Naive thymus-derived CD4-positive, alpha-beta T cell (primary cell): Measurements from ENCODE around the gene TXNRD3. TPM values are rescaled to one million over a fixed set of nuclear protein-coding genes. Genes with fewer than 3 reads are reported as not detected.
"Not testable (repeated sequence)": the region's sequence is repeated elsewhere in the genome, so short reads cannot be mapped to it uniquely, and the experiment has no call there.

Source experiments
- ATAC-seq: fragments of 150-1000 bp; cut with Tn5 transposase; 2 replicates; pipeline ENCODE4 v1.10.0; 2021; ENCODE audit warnings: mild to moderate bottlenecking, moderate library complexity
- CTCF ChIA-PET: fragments of 350-600 bp; sonication (Branson Sonifier 250); formaldehyde crosslinking; loops from one replicate; lab custom pipeline; 2021; ENCODE audit warnings: antibody characterized with exemption; lab: Charles Lee
- POLR2A ChIA-PET: fragments of 350-600 bp; sonication (Branson Sonifier 250); formaldehyde crosslinking; loops from one replicate; lab custom pipeline; 2021; ENCODE audit warnings: antibody characterized with exemption, inconsistent platforms; lab: Charles Lee
- DNase-seq, 9 donors: peaks; one replicate each; pipeline versions ENCODE4 v3.0.0 to v3.0.0-alpha.2; 2020 to 2022; ENCODE audit warnings: mixed read lengths in 1 of 9
- H3K27ac ChIP-seq: one replicate; pipeline ENCODE4 v1.7.0; 2013; ENCODE audit warnings: mild to moderate bottlenecking, low read depth, low read length, moderate library complexity
- H3K27me3 ChIP-seq, 2 donors: one replicate each; pipeline ENCODE4 v1.7.0; 2013; ENCODE audit warnings: low read length in 2 of 2, mild to moderate bottlenecking in 2 of 2, moderate library complexity in 2 of 2; ENCODE audit not compliant: control insufficient read depth in 2 of 2, insufficient read depth in 2 of 2
- H3K36me3 ChIP-seq, 3 experiments: 1 replicate in 2 of 3; 2 replicates in 1 of 3; pipeline ENCODE4 v1.7.0; 2013; ENCODE audit warnings: low read length in 3 of 3, mild to moderate bottlenecking in 3 of 3, moderate library complexity in 1 of 3; ENCODE audit not compliant: insufficient read depth in 3 of 3, control insufficient read depth in 2 of 3
- H3K4me1 ChIP-seq, 2 donors: one replicate each; pipeline ENCODE4 v1.7.0; 2013; ENCODE audit warnings: low read length in 2 of 2, mild to moderate bottlenecking in 2 of 2, moderate library complexity in 1 of 2; ENCODE audit not compliant: control insufficient read depth in 2 of 2, insufficient read depth in 2 of 2
- H3K4me3 ChIP-seq: 2 replicates; pipeline ENCODE4 v1.7.0; 2013; ENCODE audit warnings: mild to moderate bottlenecking, low read length
- H3K9me3 ChIP-seq, 3 experiments: 1 replicate in 2 of 3; 2 replicates in 1 of 3; pipeline ENCODE4 v1.7.0; 2013; ENCODE audit warnings: low read length in 3 of 3; ENCODE audit not compliant: control insufficient read depth in 2 of 3
- H3K27ac Mint-ChIP-seq, 9 donors: one replicate each; pipeline ENCODE4 v1.8.0; 2020 to 2022; ENCODE audit warnings: mixed read lengths in 9 of 9, mild to moderate bottlenecking in 8 of 9, moderate library complexity in 5 of 9, inconsistent platforms in 2 of 9
- H3K27me3 Mint-ChIP-seq, 5 donors: one replicate each; pipeline ENCODE4 v1.8.0; 2021 to 2022; ENCODE audit warnings: mixed read lengths in 5 of 5, mild to moderate bottlenecking in 1 of 5
- H3K36me3 Mint-ChIP-seq, 5 donors: one replicate each; pipeline ENCODE4 v1.8.0; 2020 to 2022; ENCODE audit warnings: mixed read lengths in 5 of 5, mild to moderate bottlenecking in 3 of 5, inconsistent platforms in 1 of 5
- H3K4me1 Mint-ChIP-seq, 7 donors: one replicate each; pipeline ENCODE4 v1.8.0; 2020 to 2022; ENCODE audit warnings: mixed read lengths in 7 of 7, mild to moderate bottlenecking in 3 of 7, inconsistent platforms in 1 of 7
- H3K4me3 Mint-ChIP-seq, 10 donors: one replicate each; pipeline ENCODE4 v1.8.0; 2020 to 2022; ENCODE audit warnings: mild to moderate bottlenecking in 10 of 10, mixed read lengths in 10 of 10, moderate library complexity in 6 of 10, inconsistent platforms in 2 of 10
- H3K9me3 Mint-ChIP-seq, 11 donors: one replicate each; pipeline ENCODE4 v1.8.0; 2020 to 2022; ENCODE audit warnings: mixed read lengths in 11 of 11, mild to moderate bottlenecking in 4 of 11, inconsistent platforms in 1 of 11, moderate library complexity in 1 of 11
- intact Hi-C, 2 donors: fragments of 100-400 bp; cut with micrococcal nuclease; formaldehyde crosslinking; loops; one replicate each; pipeline ENCODE4 v1.15.1; 2023
- polyA plus RNA-seq, 2 donors: library from polyadenylated mRNA; unstranded; fragments of 300-500 nt; fragmentation: Illumina TruSeq; gene quantifications; one replicate each; pipeline ENCODE4 v1.2.3, GENCODE V29; 2021
- total RNA-seq, 6 experiments: library from RNA in 5 of 6; stranded (reverse) in 5 of 6; gene quantifications; 1 replicate in 5 of 6; 2 replicates in 1 of 6; pipeline ENCODE4 v1.2.3 and lab custom pipeline; 2021 to 2026

TXNRD3 gene
- total and polyA plus RNA-seq, 7 experiments from 2014 or later, result 0.46 to 4.8 (median 4.3) TPM

- H3K27me3 Mint-ChIP-seq, result peaks cover under 1 to 28% (median 10%) of the 10 kb centered on the region in 5 donors
- no peaks in the 10 kb centered on the region for H3K4me1 Mint-ChIP-seq
- Histone ChIP-seq H3K27me3 (no peaks in the 10 kb centered on the region), H3K36me3 (no peaks in the 10 kb centered on the region), H3K9me3 (no peaks in the 10 kb centered on the region), H3K27ac (no peak overlapping the region), H3K4me1 (no peaks in the 10 kb centered on the region), H3K4me3 (no peak overlapping the region)
- H3K9me3 Mint-ChIP-seq, result peaks cover 0 to 26% (median 7%) of the 10 kb centered on the region in 11 donors
- ATAC-seq (no peak), DNase-seq (no peak)
- POLR2A ChIA-PET, result no interaction called here
- CTCF ChIA-PET, result no interaction called here
- H3K36me3 Mint-ChIP-seq, result peaks cover 0 to 16% (median 10%) of the 10 kb centered on the region in 5 donors
- no peak overlapping the region for H3K27ac Mint-ChIP-seq
- intact Hi-C loops, result no loop called here
- H3K4me3 Mint-ChIP-seq, result no peak overlapping the region
Measured at GRCh38 chr3:126599101-126599500, 55.8 kb downstream of the TXNRD3 start.

GRCh38 chr3:126595479-126595878 is 59.4 kb downstream of the TXNRD3 start:
- DNase-seq, H3K27ac Mint-ChIP-seq, H3K36me3 ChIP-seq, H3K4me1 ChIP-seq, H3K4me3 Mint-ChIP-seq, CTCF ChIA-PET, H3K27ac ChIP-seq, ATAC-seq, H3K4me3 ChIP-seq, intact Hi-C loops, H3K9me3 ChIP-seq, POLR2A ChIA-PET, H3K4me1 Mint-ChIP-seq, H3K27me3 ChIP-seq: not testable (repeated sequence)
- peaks cover 5 to 18% (median 11%) of the 10 kb centered on the region in 5 donors for H3K27me3 Mint-ChIP-seq
- peaks cover 0 to 51% (median 12%) of the 10 kb centered on the region in 11 donors for H3K9me3 Mint-ChIP-seq
- peaks cover 0 to 15% (median 7%) of the 10 kb centered on the region in 5 donors for H3K36me3 Mint-ChIP-seq

GRCh38 chr3:126591515-126591914 is 63.4 kb downstream of the TXNRD3 start:
- H3K36me3 ChIP-seq, H3K4me1 Mint-ChIP-seq, H3K4me3 ChIP-seq, H3K9me3 ChIP-seq, H3K27ac ChIP-seq, ATAC-seq, POLR2A ChIA-PET, intact Hi-C loops, CTCF ChIA-PET, H3K4me1 ChIP-seq, H3K27me3 ChIP-seq, H3K4me3 Mint-ChIP-seq: not testable (repeated sequence)
- peak overlapping the region in 1 of 9 donors; percentile 43 for H3K27ac Mint-ChIP-seq
- H3K27me3 Mint-ChIP-seq, result peaks cover 10 to 25% (median 14%) of the 10 kb centered on the region in 5 donors
- peaks cover 0 to 86% (median 25%) of the 10 kb centered on the region in 11 donors for H3K9me3 Mint-ChIP-seq
- H3K36me3 Mint-ChIP-seq, result peaks cover 0 to 20% (median 11%) of the 10 kb centered on the region in 5 donors
- peak in 1 of 9 donors; percentile 14 for DNase-seq

- no peaks in the 10 kb centered on the region for H3K27me3 ChIP-seq
- H3K36me3 ChIP-seq, result no peaks in the 10 kb centered on the region
- no peak for ATAC-seq
- H3K36me3 Mint-ChIP-seq, result no peaks in the 10 kb centered on the region
- POLR2A ChIA-PET, result no interaction called here
- H3K4me3 Mint-ChIP-seq, result no peak overlapping the region
- no peak overlapping the region for H3K4me3 ChIP-seq
- no peaks in the 10 kb centered on the region for H3K9me3 ChIP-seq
- CTCF ChIA-PET, result no interaction called here
- H3K4me1 ChIP-seq, result no peaks in the 10 kb centered on the region
- peaks cover 0 to 20% (median 18%) of the 10 kb centered on the region in 5 donors for H3K27me3 Mint-ChIP-seq
- DNase-seq, result no peak
- H3K9me3 Mint-ChIP-seq, result peaks cover 0 to 12% (median 7%) of the 10 kb centered on the region in 11 donors
- intact Hi-C loops, result no loop called here
- H3K4me1 Mint-ChIP-seq, result no peaks in the 10 kb centered on the region
- no peak overlapping the region for H3K27ac ChIP-seq
- no peak overlapping the region for H3K27ac Mint-ChIP-seq
Measured at GRCh38 chr3:126582311-126582710, 72.6 kb downstream of the TXNRD3 start.

- H3K27ac Mint-ChIP-seq, result no peak overlapping the region
- peaks cover 0 to 9% (median 4%) of the 10 kb centered on the region in 11 donors for H3K9me3 Mint-ChIP-seq
Measured at GRCh38 chr3:126581569-126581968, 73.4 kb downstream of the TXNRD3 start.

GRCh38 chr3:126580746-126581145 is 74.2 kb downstream of the TXNRD3 start:
- Histone ChIP-seq H3K4me1 (no peaks in the 10 kb centered on the region), H3K27me3 (no peaks in the 10 kb centered on the region), H3K4me3 (no peak overlapping the region), H3K36me3 (no peaks in the 10 kb centered on the region), H3K9me3 (no peaks in the 10 kb centered on the region), H3K27ac (no peak overlapping the region)
- DNase-seq (no peak), ATAC-seq (no peak)
- Mint-ChIP-seq H3K27ac (no peak overlapping the region), H3K36me3 (no peaks in the 10 kb centered on the region), H3K9me3 (peaks cover 0 to 9% (median 0%) of the 10 kb centered on the region in 11 donors), H3K27me3 (peaks cover 0 to 23% (median 18%) of the 10 kb centered on the region in 5 donors), H3K4me1 (no peaks in the 10 kb centered on the region), H3K4me3 (no peak overlapping the region)
- intact Hi-C loops, result no loop called here
- ChIA-PET POLR2A (no interaction called here), CTCF (no interaction called here)

More at GRCh38 chr3:126581569-126581968, 73.4 kb downstream of the TXNRD3 start:
- Histone ChIP-seq H3K4me3 (no peak overlapping the region), H3K9me3 (no peaks in the 10 kb centered on the region), H3K36me3 (no peaks in the 10 kb centered on the region), H3K27ac (no peak overlapping the region), H3K27me3 (no peaks in the 10 kb centered on the region), H3K4me1 (no peaks in the 10 kb centered on the region)
- peaks cover 0 to 23% (median 18%) of the 10 kb centered on the region in 5 donors for H3K27me3 Mint-ChIP-seq
- POLR2A ChIA-PET, result no interaction called here
- intact Hi-C loops, result no loop called here
- H3K4me1 Mint-ChIP-seq, result no peaks in the 10 kb centered on the region
- H3K36me3 Mint-ChIP-seq, result no peaks in the 10 kb centered on the region
- no peak overlapping the region for H3K4me3 Mint-ChIP-seq
- CTCF ChIA-PET, result no interaction called here
- ATAC-seq (no peak), DNase-seq (no peak)

- no peak overlapping the region for H3K4me3 ChIP-seq
- Mint-ChIP-seq H3K27me3 (peaks cover 0 to 24% (median 19%) of the 10 kb centered on the region in 5 donors), H3K4me1 (no peaks in the 10 kb centered on the region), H3K36me3 (no peaks in the 10 kb centered on the region), H3K9me3 (no peaks in the 10 kb centered on the region), H3K27ac (no peak overlapping the region), H3K4me3 (no peak overlapping the region)
- ATAC-seq (no peak), DNase-seq (no peak)
- H3K27me3 ChIP-seq, result no peaks in the 10 kb centered on the region
- intact Hi-C loops, result no loop called here
- POLR2A ChIA-PET, result no interaction called here
- H3K36me3 ChIP-seq, result no peaks in the 10 kb centered on the region
- CTCF ChIA-PET, result no interaction called here
- no peak overlapping the region for H3K27ac ChIP-seq
- no peaks in the 10 kb centered on the region for H3K4me1 ChIP-seq
- no peaks in the 10 kb centered on the region for H3K9me3 ChIP-seq
Measured at GRCh38 chr3:126578702-126579101, 76.2 kb downstream of the TXNRD3 start.
